Upper lobe of left lung (tissue), 6 donors: ENCODE measurements around the gene IFNAR1. TPM values are rescaled to one million over a fixed set of nuclear protein-coding genes. Genes with fewer than 3 reads are reported as not detected.
"Not testable (repeated sequence)": the region's sequence is repeated elsewhere in the genome, so short reads cannot be mapped to it uniquely, and the experiment has no call there.

Experiments
- ATAC-seq, 2 donors: fragments of 200-7000 bp; cut with Tn5 transposase; one replicate each; pipeline ENCODE4 v1.9.1; 2022; ENCODE audit warnings: mild to moderate bottlenecking in 2 of 2, moderate library complexity in 2 of 2; ENCODE audit not compliant: low FRiP score in 2 of 2
- DNase-seq, 2 donors: peaks; one replicate each; pipeline ENCODE4 v3.0.0-alpha.2; 2019 to 2020
- H3K27ac ChIP-seq, 4 donors: fragments of 200-600 bp; sonication (generic); one replicate each; pipeline ENCODE4 v1.5.1; 2016 to 2019
- H3K27me3 ChIP-seq, 4 donors: fragments of 200-600 bp; sonication (generic); one replicate each; pipeline ENCODE4 v1.5.1; 2017 to 2019
- H3K36me3 ChIP-seq, 4 donors: fragments of 200-600 bp; sonication (generic); one replicate each; pipeline ENCODE4 v1.5.1; 2016 to 2019
- H3K4me1 ChIP-seq, 4 donors: fragments of 200-600 bp; sonication (generic); one replicate each; pipeline ENCODE4 v1.5.1; 2018 to 2019
- H3K4me3 ChIP-seq, 4 donors: fragments of 200-600 bp; sonication (generic); one replicate each; pipeline ENCODE4 v1.5.1; 2017 to 2019; ENCODE audit warnings: mild to moderate bottlenecking in 2 of 4, moderate library complexity in 1 of 4
- H3K9me3 ChIP-seq, 4 donors: fragments of 200-600 bp; sonication (generic); one replicate each; pipeline ENCODE4 v1.5.1; 2018 to 2019
- EP300 ChIP-seq, 4 donors: sonication (generic); formaldehyde crosslinking; IDR thresholded peaks; one replicate each; pipeline ENCODE4 v1.5.1; 2017; ENCODE audit warnings: antibody characterized with exemption in 4 of 4, control low read depth in 2 of 4
- POLR2A ChIP-seq, 4 donors: fragments of 450-650 bp; IDR thresholded peaks; one replicate each; pipeline ENCODE4 v1.5.1; 2016 to 2017; ENCODE audit warnings: antibody characterized with exemption in 4 of 4, mild to moderate bottlenecking in 2 of 4
- POLR2AphosphoS5 ChIP-seq, 2 donors: sonication (generic); formaldehyde crosslinking; IDR thresholded peaks; one replicate each; pipeline ENCODE4 v1.5.1; 2017; ENCODE audit warnings: antibody characterized with exemption in 2 of 2
- WGBS, 2 donors: methylation state at CpG; one replicate each; pipeline ENCODE4 v1.1.5; 2017 to 2018; 5-methylcytosine and 5-hydroxymethylcytosine counted together
- total RNA-seq, 6 donors: library from RNA; depleted of rRNA in 4 of 6; stranded (reverse); fragments of >200 nt in 4 of 6; gene quantifications; one replicate each; pipeline versions ENCODE4 v1.1.0 to v1.2.1, GENCODE V29; 2016 to 2021
- TF ChIP-seq, protein P1 (sequence below), 6 experiments: fragments of 450-650 bp in 4 of 6; fragments of 200-600 bp in 2 of 6; sonication (generic) in 2 of 6; IDR thresholded peaks; one replicate each; pipeline ENCODE4 v1.5.1; 2016 to 2019; ENCODE audit warnings: antibody characterized with exemption in 6 of 6
- donor health status: DM: no; HTN: no; CAD: no; lungs with moderate emphysema.
- donor health status: DM: no; HTN: yes; CAD: no; lungs with severe emphysema.

IFNAR1 gene
- total RNA-seq, 6 donors from 2014 or later: 17.1 to 68.5 (median 36.0) TPM

DNA sequence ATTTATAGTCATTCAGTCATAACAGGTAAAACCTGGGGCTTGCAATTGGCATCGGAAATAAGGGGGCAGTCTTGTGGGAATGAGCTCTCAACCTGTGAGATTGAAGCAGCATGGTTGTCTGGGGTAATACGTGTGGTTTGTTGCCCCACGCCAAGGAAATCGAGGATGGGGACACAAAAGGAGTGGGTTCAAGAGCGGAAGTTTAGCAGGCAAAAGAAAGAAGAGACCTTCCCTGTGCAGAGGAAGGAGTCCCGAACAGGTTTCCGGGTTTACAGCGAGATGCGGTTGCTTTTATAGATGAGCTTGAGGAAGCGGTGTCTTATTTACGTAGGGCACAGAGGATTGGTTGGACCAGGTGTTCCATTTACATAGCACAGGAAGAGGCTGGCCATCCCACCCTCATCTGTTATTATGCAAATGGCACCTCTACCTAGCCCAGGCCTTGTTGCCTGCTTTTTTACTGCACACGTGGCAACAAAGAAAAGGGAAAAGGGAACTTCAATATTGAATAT lies 37.3 kb downstream of the IFNAR1 start:
- WGBS, 2 donors: 29 to 42% methylated on average over 12 of the region's 12 CpGs
- TF ChIP-seq, protein P1, sequence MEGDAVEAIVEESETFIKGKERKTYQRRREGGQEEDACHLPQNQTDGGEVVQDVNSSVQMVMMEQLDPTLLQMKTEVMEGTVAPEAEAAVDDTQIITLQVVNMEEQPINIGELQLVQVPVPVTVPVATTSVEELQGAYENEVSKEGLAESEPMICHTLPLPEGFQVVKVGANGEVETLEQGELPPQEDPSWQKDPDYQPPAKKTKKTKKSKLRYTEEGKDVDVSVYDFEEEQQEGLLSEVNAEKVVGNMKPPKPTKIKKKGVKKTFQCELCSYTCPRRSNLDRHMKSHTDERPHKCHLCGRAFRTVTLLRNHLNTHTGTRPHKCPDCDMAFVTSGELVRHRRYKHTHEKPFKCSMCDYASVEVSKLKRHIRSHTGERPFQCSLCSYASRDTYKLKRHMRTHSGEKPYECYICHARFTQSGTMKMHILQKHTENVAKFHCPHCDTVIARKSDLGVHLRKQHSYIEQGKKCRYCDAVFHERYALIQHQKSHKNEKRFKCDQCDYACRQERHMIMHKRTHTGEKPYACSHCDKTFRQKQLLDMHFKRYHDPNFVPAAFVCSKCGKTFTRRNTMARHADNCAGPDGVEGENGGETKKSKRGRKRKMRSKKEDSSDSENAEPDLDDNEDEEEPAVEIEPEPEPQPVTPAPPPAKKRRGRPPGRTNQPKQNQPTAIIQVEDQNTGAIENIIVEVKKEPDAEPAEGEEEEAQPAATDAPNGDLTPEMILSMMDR (IDR thresholded peaks at IDR 0.05): no peak
- TF ChIP-seq POLR2AphosphoS5 (IDR thresholded peaks at IDR 0.05): peak; percentile 72 to 83
- TF ChIP-seq POLR2A (IDR thresholded peaks at IDR 0.05): peak in 2 of 4 donors; percentile 63 to 84
- H3K4me1 ChIP-seq: peaks cover 16 to 30% (median 22%) of the 10 kb centered on the region in 4 donors
- DNase-seq (peak in 1 of 2 donors; percentile 69), ATAC-seq (peak; percentile 25 to 73)
- H3K27me3 ChIP-seq: no peaks in the 10 kb centered on the region
- H3K4me3 ChIP-seq: peak overlapping the region in 3 of 4 donors; percentile 11 to 35 (median 33)
- H3K27ac ChIP-seq: peak overlapping the region; percentile 71 to 84 (median 74)
- peaks cover 0 to 9% (median 3%) of the 10 kb centered on the region in 4 donors for H3K36me3 ChIP-seq
- peaks cover 0 to 5% (median 4%) of the 10 kb centered on the region in 4 donors for H3K9me3 ChIP-seq

DNA sequence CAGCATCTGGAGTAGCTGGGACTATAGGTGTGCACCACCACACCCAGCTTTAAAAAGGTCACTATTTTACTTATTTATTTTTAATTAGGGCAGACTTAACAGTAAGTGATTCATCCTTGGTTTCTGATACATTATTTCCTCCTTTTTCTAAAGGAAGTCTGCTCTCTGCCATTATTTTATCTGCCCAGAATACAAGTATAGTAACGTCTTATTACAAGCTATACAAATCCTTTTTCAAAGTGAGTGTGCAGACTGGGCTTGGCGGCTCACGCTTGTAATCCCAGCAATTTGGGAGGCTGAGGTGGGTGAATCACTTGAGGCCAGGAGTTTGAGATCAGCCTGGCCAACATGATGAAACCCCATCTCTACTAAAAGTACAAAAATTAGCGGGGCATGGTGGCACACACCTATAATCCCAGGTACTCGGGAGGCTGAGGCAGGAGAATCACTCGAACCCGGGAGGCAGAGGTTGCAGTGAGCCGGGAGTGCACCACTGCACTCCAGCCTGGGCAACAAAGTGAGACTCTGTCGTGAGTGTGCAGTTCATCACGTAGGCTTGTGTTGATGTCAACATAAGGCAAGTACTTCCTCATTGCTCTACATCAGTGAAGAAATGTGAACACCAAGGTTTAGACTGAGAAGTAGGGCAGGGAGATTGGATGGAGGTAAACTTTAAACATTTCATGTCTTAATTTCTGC lies 39.3 kb downstream of the IFNAR1 start:
- peaks cover 16 to 30% (median 22%) of the 10 kb centered on the region in 4 donors for H3K4me1 ChIP-seq
- not testable (repeated sequence) for H3K4me3 ChIP-seq, H3K36me3 ChIP-seq, H3K27me3 ChIP-seq
- WGBS, 2 donors: 55 to 56% methylated on average over 10 of the region's 10 CpGs
- ATAC-seq: peak in 1 of 2 donors; percentile 44
- DNase-seq: peak in 1 of 2 donors; percentile 59
- TF ChIP-seq POLR2AphosphoS5 (IDR thresholded peaks at IDR 0.05) (peak; percentile 45 to 49), POLR2A (IDR thresholded peaks at IDR 0.05) (peak in 1 of 4 donors; percentile 54)
- peaks cover 11 to 19% (median 14%) of the 10 kb centered on the region in 4 donors for H3K9me3 ChIP-seq
- peak overlapping the region; percentile 60 to 84 (median 68) for H3K27ac ChIP-seq

DNA sequence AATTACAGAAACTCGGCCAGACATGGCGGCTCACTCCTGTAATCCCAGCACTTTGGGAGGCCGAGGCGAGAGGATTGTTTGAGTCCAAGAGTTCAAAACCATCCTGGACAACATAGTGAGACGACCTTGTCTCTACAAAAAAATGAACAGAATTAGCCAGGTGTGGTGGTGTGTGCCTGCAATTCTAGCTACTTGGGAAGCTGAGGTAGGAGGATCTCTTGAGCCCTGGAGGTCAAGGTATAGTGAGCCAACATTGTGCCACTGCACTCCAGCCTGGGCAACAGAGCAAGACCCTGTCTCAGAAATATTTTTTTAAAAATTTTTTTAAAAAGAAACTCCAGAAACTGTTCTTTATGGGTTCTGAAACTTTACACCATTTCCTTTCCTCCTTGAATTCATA lies 40.1 kb downstream of the IFNAR1 start:
- H3K4me1 ChIP-seq: peaks cover 16 to 27% (median 22%) of the 10 kb centered on the region in 4 donors
- H3K27ac ChIP-seq: peak overlapping the region in 1 of 4 donors; percentile 84
- 92 to 93% methylated on average over 5 of the region's 5 CpGs for whole genome bisulfite sequencing, 2 donors

DNA sequence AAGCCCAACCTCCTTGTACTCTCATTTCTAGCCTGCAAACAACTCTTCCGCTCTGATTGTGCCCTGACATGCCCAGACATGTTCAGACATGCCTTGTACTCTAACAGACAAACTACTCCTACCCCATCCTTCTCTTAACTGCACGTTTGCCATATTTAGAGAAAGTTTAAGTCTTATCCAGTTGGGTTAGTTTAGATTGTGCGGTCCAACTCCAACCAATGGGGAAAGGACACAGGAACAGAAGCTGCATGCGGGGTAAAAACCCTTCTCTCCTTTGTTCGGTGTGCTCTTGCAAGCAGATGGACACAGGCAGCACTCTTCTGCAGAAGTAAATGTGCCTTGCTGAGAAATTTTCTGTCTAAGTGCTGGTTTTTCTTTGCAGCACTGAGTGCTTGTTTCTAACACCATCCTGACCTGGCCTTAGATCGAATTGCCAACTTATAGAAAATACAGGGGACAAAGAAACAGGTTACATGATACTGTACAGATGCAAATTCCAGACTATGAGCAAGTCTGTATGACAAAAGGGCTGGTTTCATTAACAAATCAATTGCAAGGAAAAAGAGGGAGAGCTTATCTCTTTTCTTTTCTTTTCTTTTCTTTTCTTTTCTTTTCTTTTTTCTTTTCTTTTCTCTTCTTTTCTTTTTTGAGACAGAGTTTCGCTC lies 42.7 kb downstream of the IFNAR1 start:
- WGBS, 2 donors: 91 to 92% methylated on average over 7 of the region's 7 CpGs
- TF ChIP-seq POLR2A (IDR thresholded peaks at IDR 0.05): no peak
- TF ChIP-seq EP300 (IDR thresholded peaks at IDR 0.05): no peak
- TF ChIP-seq, protein P1 (IDR thresholded peaks at IDR 0.05): no peak
- TF ChIP-seq POLR2AphosphoS5 (IDR thresholded peaks at IDR 0.05): no peak
- ATAC-seq: no peak

More for the DNA sequence above, 40.1 kb downstream of the IFNAR1 start:
- H3K4me3 ChIP-seq: no peak overlapping the region
- DNase-seq (no peak), ATAC-seq (no peak)
- no peaks in the 10 kb centered on the region for H3K27me3 ChIP-seq
- TF ChIP-seq POLR2AphosphoS5 (IDR thresholded peaks at IDR 0.05) (no peak), EP300 (IDR thresholded peaks at IDR 0.05) (no peak), POLR2A (IDR thresholded peaks at IDR 0.05) (no peak)
- TF ChIP-seq, protein P1 (IDR thresholded peaks at IDR 0.05): no peak
- H3K9me3 ChIP-seq: peaks cover 11 to 19% (median 14%) of the 10 kb centered on the region in 4 donors
- H3K36me3 ChIP-seq: no peaks in the 10 kb centered on the region

DNA sequence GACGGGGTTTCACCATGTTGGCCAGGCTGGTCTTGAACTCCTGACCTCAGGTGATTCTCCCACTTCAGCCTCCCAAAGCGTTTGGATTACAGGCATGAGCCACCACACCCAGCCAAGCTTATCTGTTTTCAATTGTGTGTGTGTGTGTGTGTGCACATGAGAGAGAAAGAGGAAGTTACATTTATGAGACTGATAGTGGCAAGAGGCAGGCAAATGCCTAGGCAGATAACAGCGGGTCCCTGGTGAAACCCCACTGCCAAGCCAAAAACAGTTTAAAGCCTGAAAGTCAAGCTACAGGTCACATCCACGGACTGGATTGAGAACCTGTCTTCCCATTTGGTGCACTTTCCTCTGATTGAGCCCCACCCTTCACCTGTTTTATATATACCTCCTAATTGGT lies 43.4 kb downstream of the IFNAR1 start:
- no peak overlapping the region for H3K4me3 ChIP-seq
- no peaks in the 10 kb centered on the region for H3K27me3 ChIP-seq
- H3K36me3 ChIP-seq: no peaks in the 10 kb centered on the region
- DNase-seq: no peak
- 75 to 78% methylated on average over 4 of the region's 4 CpGs for WGBS, 2 donors
- peaks cover 0 to 2% (median under 1%) of the 10 kb centered on the region in 4 donors for H3K4me1 ChIP-seq
- no peak for ATAC-seq
- no peak for TF ChIP-seq POLR2A (IDR thresholded peaks at IDR 0.05)
- no peak for TF ChIP-seq EP300 (IDR thresholded peaks at IDR 0.05)
- TF ChIP-seq POLR2AphosphoS5 (IDR thresholded peaks at IDR 0.05): no peak
- TF ChIP-seq, protein P1 (IDR thresholded peaks at IDR 0.05): no peak
- H3K27ac ChIP-seq: no peak overlapping the region
- peaks cover 11 to 19% (median 14%) of the 10 kb centered on the region in 4 donors for H3K9me3 ChIP-seq

More for the DNA sequence above, 42.7 kb downstream of the IFNAR1 start:
- Histone ChIP-seq H3K4me1 (peaks cover 0 to 2% (median 0%) of the 10 kb centered on the region in 4 donors), H3K27me3 (no peaks in the 10 kb centered on the region), H3K27ac (no peak overlapping the region), H3K4me3 (no peak overlapping the region), H3K36me3 (no peaks in the 10 kb centered on the region), H3K9me3 (peaks cover 11 to 19% (median 14%) of the 10 kb centered on the region in 4 donors)
- DNase-seq: no peak
